Measurements from ENCODE around the gene TNFRSF14.
"Not testable (repeated sequence)": the region's sequence is repeated elsewhere in the genome, so short reads cannot be mapped to it uniquely, and the experiment has no call there.

- TF ChIP-seq CTCF, POLR2A (IDR thresholded peaks at IDR 0.05): not testable (repeated sequence)
Measured at GRCh38 chr1:2550309-2550861, 5.8 kb upstream of the TNFRSF14 start.
